ENCODE results near the gene SDK2.
"Not testable (repeated sequence)": the region's sequence is repeated elsewhere in the genome, so short reads cannot be mapped to it uniquely, and the experiment has no call there.

SDK2 gene

GRCh38 chr17:73309727-73310596 lies 334.3 kb downstream of the SDK2 start:
- H3K9ac ChIP-seq (ENCODE audit: low read depth, low read length, poor library complexity): no peak overlapping the region
- no peak overlapping the region for H4K8ac ChIP-seq (ENCODE audit: low read depth, low read length)
- no peaks in the 10 kb centered on the region for H3K9me3 ChIP-seq (replicated peaks in 1 of 2; ENCODE audit: control insufficient read depth in 2 of 2, insufficient read depth in 1 of 2, low read depth in 1 of 2, low read length in 2 of 2)
- H3K4me2 ChIP-seq (ENCODE audit: insufficient read depth, low read length, poor library complexity, severe bottlenecking): peak overlapping the region; percentile 87
- H3K79me1 ChIP-seq (ENCODE audit: low read depth, low read length): peaks cover 9% of the 10 kb centered on the region
- H3K14ac ChIP-seq (ENCODE audit: low read length): no peak overlapping the region
- peak overlapping the region; percentile 94 for H2AK5ac ChIP-seq (ENCODE audit: low read depth, low read length)
- no CpG with 5 or more reads among the region's 21 CpGs for WGBS, 2 donors (ENCODE audit: extremely low coverage in 2 of 2, insufficient read length in 2 of 2, insufficient replicate concordance in 1 of 2)
- H3K36me3 ChIP-seq (replicated peaks in 1 of 2; ENCODE audit: control insufficient read depth in 2 of 2, insufficient read depth in 2 of 2, low read length in 2 of 2): peaks cover 3 to 15% of the 10 kb centered on the region in 2 donors
- no peak overlapping the region for H4K91ac ChIP-seq (ENCODE audit: low read depth, low read length, poor library complexity)
- peak overlapping the region; percentile 77 for H2BK12ac ChIP-seq (ENCODE audit: low read length)
- no peak overlapping the region for H3K23ac ChIP-seq (ENCODE audit: low read depth, low read length, poor library complexity)
- peak overlapping the region; percentile 99 for H2BK5ac ChIP-seq (ENCODE audit: low read length)
- H2BK15ac ChIP-seq (ENCODE audit: low read length): peak overlapping the region; percentile 65
- peaks cover 23 to 26% of the 10 kb centered on the region in 2 donors for H3K4me1 ChIP-seq (ENCODE audit: control insufficient read depth in 2 of 2, insufficient read depth in 1 of 2, low read depth in 1 of 2, low read length in 2 of 2)
- H3K4ac ChIP-seq (ENCODE audit: low read length): no peak overlapping the region
- H3K18ac ChIP-seq (ENCODE audit: low read length): peak overlapping the region; percentile 90
- peak; percentile 67 for DNase-seq (ENCODE audit: low spot score)
- peak overlapping the region; percentile 99 for H2AFZ ChIP-seq (ENCODE audit: low read length)
- no peak overlapping the region for H2BK120ac ChIP-seq (ENCODE audit: low read depth, low read length)
- H3K27ac ChIP-seq (replicated peaks; ENCODE audit: low read length): peak overlapping the region; percentile 92
- H3K4me3 ChIP-seq (ENCODE audit: low read length in 2 of 2): peak overlapping the region; percentile 70 to 98
- H3K27me3 ChIP-seq (ENCODE audit: control insufficient read depth in 3 of 3, insufficient read depth in 3 of 3, low read depth in 1 of 3, low read length in 3 of 3): peaks cover 0 to 5% (median 0%) of the 10 kb centered on the region in 3 experiments

- H3K14ac ChIP-seq (ENCODE audit: low read length); H2BK15ac ChIP-seq (ENCODE audit: low read length); H3K23ac ChIP-seq (ENCODE audit: low read depth, low read length, poor library complexity); H3K79me1 ChIP-seq (ENCODE audit: low read depth, low read length); H2AK5ac ChIP-seq (ENCODE audit: low read depth, low read length); H3K4ac ChIP-seq (ENCODE audit: low read length); H2BK120ac ChIP-seq (ENCODE audit: low read depth, low read length); H4K8ac ChIP-seq (ENCODE audit: low read depth, low read length); H2BK5ac ChIP-seq (ENCODE audit: low read length); H3K4me3 ChIP-seq (ENCODE audit: low read length in 2 of 2); DNase-seq (ENCODE audit: low spot score); H3K27me3 ChIP-seq (ENCODE audit: control insufficient read depth in 3 of 3, insufficient read depth in 3 of 3, low read depth in 1 of 3, low read length in 3 of 3); H3K27ac ChIP-seq (replicated peaks; ENCODE audit: low read length); H4K91ac ChIP-seq (ENCODE audit: low read depth, low read length, poor library complexity); H3K4me2 ChIP-seq (ENCODE audit: insufficient read depth, low read length, poor library complexity, severe bottlenecking); H3K18ac ChIP-seq (ENCODE audit: low read length); H3K9me3 ChIP-seq (replicated peaks in 1 of 2; ENCODE audit: control insufficient read depth in 2 of 2, insufficient read depth in 1 of 2, low read depth in 1 of 2, low read length in 2 of 2); H2AFZ ChIP-seq (ENCODE audit: low read length); H2BK12ac ChIP-seq (ENCODE audit: low read length); H3K9ac ChIP-seq (ENCODE audit: low read depth, low read length, poor library complexity): not testable (repeated sequence)
- WGBS, 2 donors (ENCODE audit: extremely low coverage in 2 of 2, insufficient read length in 2 of 2, insufficient replicate concordance in 1 of 2): no CpG with 5 or more reads among the region's 5 CpGs
- Histone ChIP-seq H3K36me3 (replicated peaks in 1 of 2; ENCODE audit: control insufficient read depth in 2 of 2, insufficient read depth in 2 of 2, low read length in 2 of 2) (peaks cover 3 to 15% of the 10 kb centered on the region in 2 donors), H3K4me1 (ENCODE audit: control insufficient read depth in 2 of 2, insufficient read depth in 1 of 2, low read depth in 1 of 2, low read length in 2 of 2) (peaks cover 26 to 27% of the 10 kb centered on the region in 2 donors)
Measured at GRCh38 chr17:73308959-73309358, 335.3 kb downstream of the SDK2 start.

DNA sequence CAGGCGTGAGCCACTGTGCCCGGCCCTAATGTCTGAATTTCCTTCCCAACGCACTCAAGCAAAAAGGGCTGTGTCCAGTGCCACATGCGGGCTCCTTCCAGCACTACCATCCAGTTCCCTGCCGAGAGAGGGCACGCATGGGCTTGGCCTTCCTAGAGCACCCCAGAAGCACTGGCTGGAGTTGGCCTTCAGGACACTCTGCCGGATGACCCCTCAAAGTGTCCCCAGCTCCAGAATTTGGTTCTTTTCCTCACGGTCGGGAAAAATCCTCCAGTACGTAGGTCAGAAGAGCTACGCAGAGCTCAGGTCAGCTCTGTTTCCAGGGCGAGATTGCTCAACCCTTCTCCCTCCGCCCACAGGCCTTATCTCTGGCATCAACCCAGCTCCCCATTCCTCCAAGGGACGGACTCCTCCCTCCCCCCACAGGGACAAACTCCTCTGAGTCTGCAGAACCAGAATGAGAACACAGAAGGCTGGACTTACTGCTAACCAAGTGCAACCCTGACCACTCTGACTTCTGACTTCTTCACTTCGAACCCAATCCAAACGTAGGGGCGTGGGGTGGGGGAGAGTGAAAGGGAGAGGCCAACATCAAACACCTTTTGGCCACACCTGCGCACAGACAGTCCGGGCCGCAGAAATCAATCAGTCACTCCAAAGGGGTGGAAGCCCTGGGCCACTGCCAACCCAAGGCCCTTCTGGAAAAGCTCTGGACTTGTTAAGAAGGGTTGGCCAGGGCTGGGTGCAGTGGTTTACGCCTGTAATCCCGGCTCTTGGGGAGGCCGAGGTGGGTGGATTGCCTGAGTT lies 336.0 kb downstream of the SDK2 start:
- H3K18ac ChIP-seq (ENCODE audit: low read length): peak overlapping the region; percentile 6
- no peak overlapping the region for H3K4ac ChIP-seq (ENCODE audit: low read length)
- no peak overlapping the region for H2BK5ac ChIP-seq (ENCODE audit: low read length)
- no peak overlapping the region for H3K9ac ChIP-seq (ENCODE audit: low read depth, low read length, poor library complexity)
- peaks cover 3 to 15% of the 10 kb centered on the region in 2 donors for H3K36me3 ChIP-seq (replicated peaks in 1 of 2; ENCODE audit: control insufficient read depth in 2 of 2, insufficient read depth in 2 of 2, low read length in 2 of 2)
- no peak overlapping the region for H3K14ac ChIP-seq (ENCODE audit: low read length)
- H3K27me3 ChIP-seq (ENCODE audit: control insufficient read depth in 3 of 3, insufficient read depth in 3 of 3, low read depth in 1 of 3, low read length in 3 of 3): peaks cover 0 to 3% (median 0%) of the 10 kb centered on the region in 3 experiments
- H3K4me3 ChIP-seq (ENCODE audit: low read length in 2 of 2): peak overlapping the region in 1 of 2 donors; percentile 42
- H2AFZ ChIP-seq (ENCODE audit: low read length): no peak overlapping the region
- DNase-seq (ENCODE audit: low spot score): no peak
- peak overlapping the region; percentile 6 for H2BK15ac ChIP-seq (ENCODE audit: low read length)
- no peak overlapping the region for H4K8ac ChIP-seq (ENCODE audit: low read depth, low read length)
- no peak overlapping the region for H3K27ac ChIP-seq (replicated peaks; ENCODE audit: low read length)
- no peak overlapping the region for H2BK120ac ChIP-seq (ENCODE audit: low read depth, low read length)
- peak overlapping the region; percentile 82 for H2AK5ac ChIP-seq (ENCODE audit: low read depth, low read length)
- H3K23ac ChIP-seq (ENCODE audit: low read depth, low read length, poor library complexity): no peak overlapping the region
- H2BK12ac ChIP-seq (ENCODE audit: low read length): no peak overlapping the region
- no peak overlapping the region for H4K91ac ChIP-seq (ENCODE audit: low read depth, low read length, poor library complexity)
- H3K4me1 ChIP-seq (ENCODE audit: control insufficient read depth in 2 of 2, insufficient read depth in 1 of 2, low read depth in 1 of 2, low read length in 2 of 2): peaks cover 23 to 27% of the 10 kb centered on the region in 2 donors
- H3K4me2 ChIP-seq (ENCODE audit: insufficient read depth, low read length, poor library complexity, severe bottlenecking): no peak overlapping the region
- WGBS, 2 donors (ENCODE audit: extremely low coverage in 2 of 2, insufficient read length in 2 of 2, insufficient replicate concordance in 1 of 2): no CpG with 5 or more reads among the region's 23 CpGs
- peaks cover 9% of the 10 kb centered on the region for H3K79me1 ChIP-seq (ENCODE audit: low read depth, low read length)
- no peaks in the 10 kb centered on the region for H3K9me3 ChIP-seq (replicated peaks in 1 of 2; ENCODE audit: control insufficient read depth in 2 of 2, insufficient read depth in 1 of 2, low read depth in 1 of 2, low read length in 2 of 2)

DNA sequence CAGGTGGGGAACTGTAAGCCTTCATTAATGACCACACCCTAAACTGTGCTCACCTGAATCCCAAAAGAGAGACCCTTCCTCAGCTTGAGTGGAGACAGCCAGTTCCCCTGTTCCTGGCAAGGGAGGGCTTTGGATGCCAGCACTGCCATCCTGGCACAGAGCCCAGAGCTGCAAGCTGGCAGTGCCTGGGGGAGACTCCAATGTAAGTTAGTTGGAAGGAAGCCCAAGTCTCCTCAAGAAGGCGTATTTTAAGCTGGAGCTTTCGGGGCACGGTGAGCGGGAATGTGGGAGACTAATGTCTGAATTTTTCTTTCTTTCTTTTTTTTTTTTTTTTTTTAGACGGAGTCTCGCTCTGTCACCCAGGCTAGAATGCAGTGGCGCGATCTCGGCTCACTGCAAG lies 337.1 kb downstream of the SDK2 start:
- no peaks in the 10 kb centered on the region for H3K27me3 ChIP-seq (ENCODE audit: control insufficient read depth in 3 of 3, insufficient read depth in 3 of 3, low read depth in 1 of 3, low read length in 3 of 3)
- no peak overlapping the region for H2BK5ac ChIP-seq (ENCODE audit: low read length)
- H3K4ac ChIP-seq (ENCODE audit: low read length): no peak overlapping the region
- H2AFZ ChIP-seq (ENCODE audit: low read length): no peak overlapping the region
- peaks cover 9% of the 10 kb centered on the region for H3K79me1 ChIP-seq (ENCODE audit: low read depth, low read length)
- H3K9me3 ChIP-seq (replicated peaks in 1 of 2; ENCODE audit: control insufficient read depth in 2 of 2, insufficient read depth in 1 of 2, low read depth in 1 of 2, low read length in 2 of 2): no peaks in the 10 kb centered on the region
- H3K14ac ChIP-seq (ENCODE audit: low read length): no peak overlapping the region
- no peak overlapping the region for H2BK12ac ChIP-seq (ENCODE audit: low read length)
- no peak overlapping the region for H4K91ac ChIP-seq (ENCODE audit: low read depth, low read length, poor library complexity)
- H3K4me1 ChIP-seq (ENCODE audit: control insufficient read depth in 2 of 2, insufficient read depth in 1 of 2, low read depth in 1 of 2, low read length in 2 of 2): peaks cover 15 to 24% of the 10 kb centered on the region in 2 donors
- no peak overlapping the region for H3K23ac ChIP-seq (ENCODE audit: low read depth, low read length, poor library complexity)
- no peak overlapping the region for H3K9ac ChIP-seq (ENCODE audit: low read depth, low read length, poor library complexity)
- no peak for DNase-seq (ENCODE audit: low spot score)
- no peak overlapping the region for H2BK15ac ChIP-seq (ENCODE audit: low read length)
- peak overlapping the region; percentile 44 for H3K18ac ChIP-seq (ENCODE audit: low read length)
- H4K8ac ChIP-seq (ENCODE audit: low read depth, low read length): no peak overlapping the region
- H2AK5ac ChIP-seq (ENCODE audit: low read depth, low read length): no peak overlapping the region
- WGBS, 2 donors (ENCODE audit: extremely low coverage in 2 of 2, insufficient read length in 2 of 2, insufficient replicate concordance in 1 of 2): no CpG with 5 or more reads among the region's 9 CpGs
- no peak overlapping the region for H3K4me2 ChIP-seq (ENCODE audit: insufficient read depth, low read length, poor library complexity, severe bottlenecking)
- H3K36me3 ChIP-seq (replicated peaks in 1 of 2; ENCODE audit: control insufficient read depth in 2 of 2, insufficient read depth in 2 of 2, low read length in 2 of 2): peaks cover 3 to 15% of the 10 kb centered on the region in 2 donors
- no peak overlapping the region for H3K27ac ChIP-seq (replicated peaks; ENCODE audit: low read length)
- H3K4me3 ChIP-seq (ENCODE audit: low read length in 2 of 2): no peak overlapping the region
- no peak overlapping the region for H2BK120ac ChIP-seq (ENCODE audit: low read depth, low read length)

Measured in neuronal stem cell (in vitro differentiated cells).